ENCODE data around the gene PCYOX1L.

PCYOX1L gene

DNA sequence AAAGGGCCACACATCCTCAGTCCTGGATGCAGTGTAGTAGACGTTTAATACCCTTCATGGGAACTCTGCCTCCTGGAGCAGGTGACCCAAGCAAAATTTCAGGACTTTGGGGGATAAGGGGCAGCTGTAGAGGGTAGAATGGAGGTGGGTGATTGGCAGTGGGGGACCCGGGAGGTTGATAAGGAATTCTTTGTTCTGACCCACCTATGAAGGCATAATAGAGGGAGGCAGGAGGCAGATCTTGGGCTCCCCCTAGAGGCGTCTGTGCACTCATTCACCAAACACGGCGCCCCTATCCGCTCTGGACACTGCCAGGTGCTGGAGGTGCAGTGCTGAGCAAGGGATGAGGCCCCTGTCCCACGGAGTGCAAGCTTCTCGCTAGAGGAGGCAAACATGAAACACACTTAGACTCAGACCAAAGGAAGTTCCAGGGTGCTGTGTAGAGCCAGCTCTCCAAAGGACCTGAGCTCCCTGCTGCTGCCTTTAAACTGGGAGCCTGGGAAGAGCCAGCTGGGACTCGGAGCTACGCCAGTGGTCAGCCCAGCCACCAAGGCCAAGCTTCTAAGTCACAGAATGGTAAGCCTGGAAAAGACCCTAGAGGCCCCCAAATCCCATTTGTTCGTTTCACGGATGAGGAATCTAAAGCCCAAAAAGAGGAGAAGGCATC lies 13.6 kb downstream of the PCYOX1L start:
- peak; percentile 21 for DNase-seq

DNA sequence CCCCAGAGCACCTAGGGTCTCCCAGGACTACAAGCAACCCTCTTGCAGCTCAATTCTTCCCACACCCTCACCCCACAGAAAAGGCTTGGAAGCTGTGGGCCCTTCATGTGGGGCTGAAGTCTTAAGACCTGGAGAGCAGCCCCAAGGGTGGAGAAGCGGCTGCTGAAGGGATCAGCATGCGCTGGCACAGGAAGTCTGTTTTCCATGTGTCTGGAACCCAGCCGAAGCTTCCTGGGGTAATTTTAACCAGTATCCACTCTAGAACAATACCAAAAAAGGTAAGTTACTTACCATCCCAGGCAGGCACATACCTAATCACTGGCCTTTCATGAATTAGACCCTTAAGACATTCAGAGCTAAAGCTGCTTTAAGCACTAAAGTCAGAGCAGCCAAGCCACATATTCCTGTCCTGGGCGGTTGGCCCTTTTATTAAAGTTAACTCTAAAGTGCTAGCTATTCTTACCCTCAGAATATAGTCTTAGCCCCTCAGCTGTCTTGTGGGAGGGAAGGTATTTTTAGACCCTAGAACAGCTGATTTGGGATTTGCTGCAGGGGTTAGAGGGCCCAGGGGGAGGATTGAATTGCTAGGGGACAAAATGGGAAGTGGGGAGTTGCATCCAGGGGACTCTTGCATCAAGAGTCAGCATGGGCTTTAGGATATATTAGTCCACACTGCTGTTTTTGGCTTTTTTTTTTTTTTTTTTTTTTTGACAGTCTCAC lies 14.4 kb downstream of the PCYOX1L start:
- DNase-seq = no peak

DNA sequence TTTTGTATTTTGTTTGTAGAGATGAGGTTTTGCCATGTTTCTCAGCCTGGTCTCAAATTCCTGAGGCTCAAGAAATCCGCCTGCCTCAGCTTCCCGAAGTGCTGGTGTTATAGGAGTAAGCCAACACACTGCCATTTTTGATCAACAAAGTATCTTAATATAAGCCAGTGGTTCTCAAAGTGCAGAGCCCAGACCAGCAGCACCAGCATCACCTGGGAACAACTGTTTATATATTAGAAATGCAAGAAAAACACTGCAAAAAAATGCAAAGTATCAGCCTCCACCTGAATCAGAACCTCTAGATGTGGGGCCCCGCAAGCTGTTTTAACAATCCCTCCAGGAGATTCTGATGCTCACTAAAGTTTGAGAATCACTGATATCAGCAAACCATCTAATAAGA lies 15.1 kb downstream of the PCYOX1L start:
- DNase-seq = no peak

DNA sequence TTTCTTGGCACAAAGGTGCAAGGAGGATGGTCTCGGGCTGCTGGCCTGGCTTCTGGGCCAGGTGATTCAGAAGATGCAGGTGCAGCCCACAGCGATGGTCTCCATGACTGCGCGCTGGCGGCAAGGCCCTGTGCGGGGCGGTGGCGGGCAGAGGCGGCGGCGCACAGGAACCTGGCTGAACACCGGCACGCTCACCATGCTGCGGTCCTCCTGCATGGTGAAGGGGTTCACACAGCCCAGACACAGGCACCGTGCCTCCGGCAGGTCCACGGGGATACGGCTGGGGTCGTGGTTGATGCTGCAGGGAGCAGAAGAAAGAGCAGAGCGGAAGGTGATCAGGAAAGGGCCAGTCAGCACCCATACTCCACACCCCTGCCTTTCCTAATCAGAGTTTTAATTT lies 16.5 kb downstream of the PCYOX1L start:
- no peak for DNase-seq

DNA sequence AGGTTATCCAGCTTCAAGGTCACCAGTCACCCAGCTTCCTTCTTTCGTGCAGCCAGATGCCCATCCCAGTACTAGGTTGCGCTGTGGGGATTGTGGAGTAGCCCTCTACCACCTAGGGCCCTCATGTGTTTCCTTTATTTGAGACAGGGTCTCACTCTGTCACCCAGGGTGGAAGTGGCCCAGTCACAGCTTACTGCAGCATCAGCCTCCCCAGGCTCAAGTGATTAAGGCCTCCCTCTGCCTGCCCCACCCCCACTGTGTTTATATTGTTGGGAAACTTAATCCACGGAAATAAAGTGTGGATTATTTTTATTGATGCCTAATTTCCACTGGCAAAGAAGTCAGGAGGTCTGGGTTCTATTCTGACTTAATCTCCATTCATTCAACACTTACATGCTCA lies 17.0 kb downstream of the PCYOX1L start:
- DNase-seq = no peak

DNA sequence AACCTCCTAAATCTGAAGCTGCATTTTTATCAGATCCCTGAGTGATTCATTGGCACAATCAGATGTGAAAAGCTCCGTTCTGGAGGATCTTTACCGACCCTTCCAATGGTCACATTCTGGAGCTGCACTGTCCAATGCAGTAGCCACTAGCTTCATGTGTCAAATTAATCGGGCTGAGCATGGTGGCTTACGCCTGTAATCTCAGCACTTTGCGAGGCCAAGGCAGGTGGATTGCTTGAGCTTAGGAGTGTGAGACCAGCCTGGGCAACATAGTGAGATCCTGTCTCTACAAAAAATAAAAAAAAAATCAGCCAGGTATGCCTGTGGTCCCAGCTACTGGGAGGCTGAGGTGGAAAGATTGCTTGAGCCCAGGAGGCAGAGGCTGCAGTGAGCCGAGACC lies 17.6 kb downstream of the PCYOX1L start:
- DNase-seq = no peak

- no peak for DNase-seq
Observed at GRCh38 chr5:149376104-149376503, 18.3 kb downstream of the PCYOX1L start.

- no peak for DNase-seq
Observed at GRCh38 chr5:149376711-149377447, 19.0 kb downstream of the PCYOX1L start.

DNA sequence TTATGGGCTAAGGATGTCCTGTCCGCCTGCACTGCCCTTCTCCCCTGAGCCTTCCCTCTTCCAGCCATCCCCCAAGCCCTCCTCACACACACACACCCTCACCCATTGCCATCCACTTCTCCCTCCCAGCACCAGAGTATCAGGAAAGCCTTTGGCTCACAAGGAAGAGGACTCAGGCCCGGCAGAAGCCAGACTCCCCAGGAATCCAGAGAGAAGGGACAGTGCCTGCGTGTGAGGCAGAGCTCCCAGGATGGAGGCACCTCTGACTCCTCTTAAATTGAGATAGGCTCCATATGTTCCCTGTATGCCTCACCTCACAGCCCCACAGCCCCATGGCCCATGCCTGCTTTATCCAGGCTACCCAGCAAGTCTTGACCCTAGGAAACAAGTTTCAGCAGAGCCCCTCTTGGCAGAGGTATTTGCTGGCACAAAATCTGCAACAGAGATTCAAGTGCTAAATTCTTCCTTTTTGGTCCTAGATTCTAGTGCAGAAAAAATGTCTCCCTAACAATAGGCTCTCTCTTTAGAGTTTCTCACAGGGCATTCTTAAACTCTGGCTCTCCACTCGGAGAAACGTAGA lies 20.5 kb downstream of the PCYOX1L start:
- no peak for DNase-seq

DNA sequence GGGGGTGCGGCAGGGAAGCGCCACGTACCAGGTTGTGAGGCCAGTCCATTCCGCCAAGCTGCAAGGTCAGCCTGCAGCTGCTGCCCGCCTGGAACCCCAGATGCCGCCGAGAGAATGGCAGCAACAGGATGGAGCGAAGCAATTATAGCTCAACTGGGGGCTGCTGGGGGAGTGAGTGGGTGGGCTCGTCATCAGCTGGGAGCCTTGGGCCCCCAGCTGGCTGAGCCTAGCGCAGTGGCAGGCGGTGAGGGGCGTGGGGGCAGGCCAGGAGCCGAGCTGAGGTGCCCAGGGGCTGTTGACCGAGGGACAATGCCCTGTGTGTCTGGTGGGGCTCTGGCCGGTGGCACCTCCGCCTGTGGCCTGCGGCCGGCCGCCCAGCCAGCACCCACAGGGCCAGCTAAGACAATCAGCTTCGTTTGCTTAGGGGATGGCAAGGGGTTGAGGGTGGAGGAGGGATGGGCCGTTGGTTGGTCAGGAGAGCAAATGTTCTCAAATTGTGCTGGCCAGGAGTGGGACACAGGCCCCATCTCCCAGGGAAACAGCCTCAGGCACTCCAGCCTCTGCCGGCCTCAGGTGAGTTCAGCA lies 21.4 kb downstream of the PCYOX1L start, which contains the start of gene IL17B:
TSS of gene IL17B (minus strand) at position 116 of the 585 bp plus-strand sequence. CDS start at position 49, 67 bp downstream.
- no peak for DNase-seq

DNA sequence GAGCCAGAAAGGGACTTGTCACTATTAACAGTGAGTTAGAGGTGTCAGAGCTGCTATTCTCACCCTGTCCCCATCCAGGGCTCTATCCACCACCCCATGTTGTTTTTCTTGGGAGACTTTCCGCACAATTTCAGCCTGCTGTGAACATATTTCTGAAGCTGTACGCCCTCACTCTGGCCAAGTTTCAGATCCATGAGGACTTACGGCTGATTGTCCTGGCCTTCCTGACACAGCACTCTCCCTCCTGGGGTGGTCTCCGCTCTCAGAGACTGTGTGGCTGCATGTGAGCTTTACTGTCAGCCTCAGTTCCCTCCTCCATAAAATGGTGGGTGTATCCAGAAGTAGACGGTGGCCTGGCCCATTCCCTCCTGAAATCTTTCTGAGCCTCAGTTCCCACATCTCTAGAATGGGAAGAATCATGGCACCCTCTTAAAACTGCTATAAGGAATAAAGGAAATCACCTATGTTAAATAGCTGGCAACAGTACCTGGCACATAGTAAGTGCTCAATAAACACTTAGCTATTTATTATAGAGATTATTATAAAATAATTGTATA lies 22.1 kb downstream of the PCYOX1L start:
- DNase-seq = no peak

- no peak for DNase-seq
Observed at GRCh38 chr5:149380466-149381121, 22.7 kb downstream of the PCYOX1L start.

DNA sequence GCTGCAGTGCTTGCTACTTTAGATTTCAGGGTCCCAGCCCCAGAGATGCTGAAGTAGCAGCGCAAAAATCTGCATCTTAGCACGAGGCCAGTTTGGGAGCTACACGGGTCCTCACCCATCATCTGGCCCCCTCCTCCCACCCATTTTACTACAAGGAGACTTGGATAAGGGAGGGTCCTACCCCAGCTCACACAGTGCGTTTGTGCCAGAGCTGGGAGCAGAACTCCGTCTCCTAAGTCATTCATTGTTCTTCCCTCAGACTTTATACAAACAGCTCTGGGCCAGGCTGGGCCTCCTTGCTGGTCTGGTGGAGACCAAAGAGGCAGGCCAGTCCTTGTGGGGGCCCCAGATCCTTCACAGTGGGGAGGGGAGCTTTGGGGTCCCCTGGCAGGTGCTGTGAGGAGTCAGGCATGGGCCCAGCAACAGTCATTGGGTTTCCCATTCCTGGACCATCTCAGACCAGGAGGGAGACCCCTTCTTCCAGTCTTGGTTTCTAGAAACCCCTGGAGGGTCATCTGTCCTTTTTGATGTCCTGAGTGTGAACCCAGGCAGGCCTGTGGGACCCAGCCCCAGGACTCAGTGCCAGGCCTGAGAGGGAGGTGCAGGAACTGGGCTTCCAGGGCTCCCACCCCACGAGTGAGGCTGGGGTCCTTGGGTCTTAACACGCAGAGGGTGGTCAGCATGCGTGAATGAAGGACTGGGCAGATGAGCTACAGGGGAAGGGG lies 23.6 kb downstream of the PCYOX1L start:
- DNase-seq = no peak

DNA sequence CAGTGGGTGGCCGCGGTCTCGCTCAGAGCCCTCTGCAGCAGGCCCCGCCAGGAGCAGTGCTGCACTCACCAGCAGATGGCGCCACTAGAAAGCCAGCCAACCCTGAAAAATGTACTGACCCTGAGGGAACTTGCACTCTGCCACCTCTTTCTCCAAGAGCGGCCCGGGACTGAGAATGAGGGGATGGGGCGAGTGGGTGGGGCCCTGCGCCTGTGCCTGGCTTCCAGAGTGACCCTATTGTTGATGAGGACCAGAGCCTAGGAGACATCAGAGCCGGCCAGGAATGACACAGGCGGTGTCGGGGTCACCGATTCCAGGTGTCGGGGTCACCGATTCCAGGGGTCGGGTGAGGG lies 24.1 kb downstream of the PCYOX1L start:
- peak; percentile 21 for DNase-seq

DNA sequence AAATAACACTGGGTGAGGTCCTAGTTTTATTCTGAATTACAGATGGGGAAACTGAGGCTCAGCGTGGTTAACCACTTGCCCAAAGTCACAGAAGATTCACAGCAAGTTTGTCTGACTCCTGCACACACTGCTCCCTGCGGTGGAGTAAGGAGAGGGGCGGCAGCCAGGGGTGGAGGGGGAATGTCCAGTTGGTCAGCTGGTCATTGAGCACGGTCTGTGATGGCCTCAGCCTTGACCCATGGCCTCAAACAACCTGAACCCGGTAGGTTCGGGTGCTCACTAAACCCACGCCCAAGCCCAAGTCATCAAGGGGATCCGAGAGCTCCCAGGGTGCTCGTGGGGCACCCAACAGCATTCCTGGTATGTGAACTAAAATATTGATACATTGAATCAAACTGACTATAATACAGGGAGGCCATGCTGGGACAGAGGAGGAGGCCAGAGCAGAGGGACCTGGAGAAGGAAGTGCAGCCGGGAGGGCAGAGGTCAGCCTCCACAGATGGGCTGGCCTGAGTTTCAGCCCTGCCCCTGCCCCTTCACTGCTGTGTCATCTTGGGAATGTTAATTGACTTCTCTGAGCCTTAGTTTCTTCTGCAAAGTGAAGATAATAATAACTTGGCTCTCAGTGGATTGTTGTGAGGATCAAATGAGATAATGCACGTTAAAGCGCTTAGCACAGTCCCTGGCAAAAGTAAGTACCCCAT lies 24.8 kb downstream of the PCYOX1L start:
- no peak for DNase-seq

- DNase-seq = no peak
Observed at GRCh38 chr5:149383399-149383798, 25.6 kb downstream of the PCYOX1L start.

- no peak for DNase-seq
Observed at GRCh38 chr5:149386166-149386565, 28.3 kb downstream of the PCYOX1L start.

DNA sequence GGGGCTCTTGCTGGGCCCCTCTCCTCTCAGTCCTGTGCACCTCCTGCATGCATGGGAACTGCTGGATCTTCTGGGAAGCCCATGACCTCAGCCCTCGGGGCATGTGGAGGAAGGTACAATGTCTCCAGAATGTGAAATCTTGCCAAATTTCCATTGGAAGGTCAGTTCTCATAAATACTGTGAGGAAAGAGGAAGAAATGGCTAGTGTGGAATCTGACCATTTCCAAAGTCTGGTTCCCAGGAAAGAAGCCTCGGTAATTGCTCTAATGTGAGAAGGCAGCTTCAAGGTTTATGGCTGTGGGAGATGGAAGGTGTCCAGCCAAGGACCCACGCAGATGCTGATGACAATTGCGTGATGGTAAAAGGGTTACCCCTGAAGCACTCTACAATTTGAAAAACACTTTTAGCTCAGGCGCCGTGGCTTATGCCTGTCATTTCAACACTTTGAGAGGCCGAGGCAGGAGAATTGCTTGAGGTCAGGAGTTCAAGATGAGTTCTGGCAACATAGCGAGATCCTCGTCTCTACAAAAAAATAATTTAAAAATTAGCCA lies 29.3 kb downstream of the PCYOX1L start:
- DNase-seq = no peak

- no peak for DNase-seq
Observed at GRCh38 chr5:149387982-149388381, 30.1 kb downstream of the PCYOX1L start.

- DNase-seq = no peak
Observed at GRCh38 chr5:149388498-149389190, 30.8 kb downstream of the PCYOX1L start.

Measured in NCI-H774 (cell line).